Measurements from ENCODE around the gene GTPBP6. TPM values are rescaled to one million over a fixed set of nuclear protein-coding genes. Genes with fewer than 3 reads are reported as not detected.

Gene GTPBP6
- total and polyA plus RNA-seq, 2 experiments from 2014 or later: 41.4 to 66.8 TPM

GRCh38 chrX:348461-349117 is 30.0 kb upstream of the GTPBP6 start:
- 0 out of 2 replicates have a peak, but pooled peaks cover 3% of the 10 kb centered on the region for H4K20me1 ChIP-seq (replicated peaks; ENCODE audit: insufficient read depth)
- Mint-ChIP-seq H3K9me3 (no peaks in the 10 kb centered on the region; the same call in 2 of the 3 replicates), H3K4me3 (no peak overlapping the region), H3K4me1 (no peaks in the 10 kb centered on the region), H3K27me3 (ENCODE audit: insufficient read depth, low read depth, poor library complexity) (peaks cover 13% of the 10 kb centered on the region), H3K27ac (peak overlapping the region; percentile 3; the same call in 1 of the 2 replicates), H3K36me3 (ENCODE audit: low read depth) (peaks cover 32% of the 10 kb centered on the region)
- no peak overlapping the region for H3K27ac ChIP-seq (ENCODE audit: low read depth)
- no peak overlapping the region for H3K4me2 ChIP-seq
- ATAC-seq: no peak
- H3K9me2 ChIP-seq (ENCODE audit: insufficient read depth): no peaks in the 10 kb centered on the region
- no peak overlapping the region for H3K4me3 ChIP-seq
- peaks cover 35% of the 10 kb centered on the region for H3K79me2 ChIP-seq (replicated peaks; ENCODE audit: insufficient read depth)
- no peak overlapping the region for H2AFZ ChIP-seq
- no peak for DNase-seq (ENCODE audit: low spot score)
- no peaks in the 10 kb centered on the region for H3K27me3 ChIP-seq (ENCODE audit: insufficient read depth)
- H3K4me1 ChIP-seq (ENCODE audit: insufficient read depth): no peaks in the 10 kb centered on the region
- H3F3A ChIP-seq (replicated peaks; ENCODE audit: low read depth): no peaks in the 10 kb centered on the region
- TF ChIP-seq NANOG (IDR thresholded peaks at IDR 0.05; ENCODE audit: borderline replicate concordance): no peak
- no peak for TF ChIP-seq ZNF114 (CRISPR knock-in tag; IDR thresholded peaks at IDR 0.05)
- no peaks in the 10 kb centered on the region for H3K36me3 ChIP-seq (ENCODE audit: insufficient read depth)

- no peaks in the 10 kb centered on the region for H3K27me3 ChIP-seq (ENCODE audit: insufficient read depth)
- peaks cover 29% of the 10 kb centered on the region for H3K79me2 ChIP-seq (replicated peaks; ENCODE audit: insufficient read depth)
- no peak for TF ChIP-seq EZH2phosphoT487 (IDR thresholded peaks at IDR 0.05; ENCODE audit: unreplicated experiment)
- TF ChIP-seq ZNF114 (CRISPR knock-in tag; IDR thresholded peaks at IDR 0.05): no peak
- no peak for TF ChIP-seq JUNB (IDR thresholded peaks at IDR 0.05; ENCODE audit: unreplicated experiment)
- no peak for TF ChIP-seq ETS1 (IDR thresholded peaks at IDR 0.05)
- TF ChIP-seq REST (IDR thresholded peaks at IDR 0.05; ENCODE audit: unreplicated experiment): no peak
- no peak overlapping the region for H3K4me3 ChIP-seq
- Mint-ChIP-seq H3K36me3 (ENCODE audit: low read depth) (peaks cover 29% of the 10 kb centered on the region), H3K4me1 (no peaks in the 10 kb centered on the region), H3K27ac (no peak overlapping the region), H3K27me3 (ENCODE audit: insufficient read depth, low read depth, poor library complexity) (peaks cover 7% of the 10 kb centered on the region), H3K9me3 (no peaks in the 10 kb centered on the region; the same call in 2 of the 3 replicates), H3K4me3 (no peak overlapping the region)
- H2AFZ ChIP-seq: no peak overlapping the region
- H3K36me3 ChIP-seq (ENCODE audit: insufficient read depth): no peaks in the 10 kb centered on the region
- 0 out of 2 replicates have a peak, but pooled peaks cover 3% of the 10 kb centered on the region for H4K20me1 ChIP-seq (replicated peaks; ENCODE audit: insufficient read depth)
- no peaks in the 10 kb centered on the region for H3K4me1 ChIP-seq (ENCODE audit: insufficient read depth)
- ATAC-seq (no peak), DNase-seq (ENCODE audit: low spot score) (no peak)
- H3K4me2 ChIP-seq: no peak overlapping the region
- H3K9me2 ChIP-seq (ENCODE audit: insufficient read depth): no peaks in the 10 kb centered on the region
- H3K27ac ChIP-seq (ENCODE audit: low read depth): no peak overlapping the region
- H3F3A ChIP-seq (replicated peaks; ENCODE audit: low read depth): no peaks in the 10 kb centered on the region
Measured at GRCh38 chrX:347351-348117, 28.9 kb upstream of the GTPBP6 start.
